Measurements from ENCODE around the gene ALKBH8.
"Not testable (repeated sequence)": the region's sequence is repeated elsewhere in the genome, so short reads cannot be mapped to it uniquely, and the experiment has no call there.

The ALKBH8 gene

GRCh38 chr11:107565219-107565937 lies at the start of gene ALKBH8:
Gene ALKBH8, minus strand, starts transcription at chr11:107565735. Its CDS starts 4,842 bp downstream, at chr11:107560893.
- no peak for DNase-seq (ENCODE audit: low read depth in 2 of 2)

- DNase-seq (ENCODE audit: low read depth in 2 of 2): no peak
These were observed 46.9 kb upstream of the ALKBH8 start for GRCh38 chr11:107612445-107612844.

GRCh38 chr11:107609400-107610218 lies 44.1 kb upstream of the ALKBH8 start:
- DNase-seq (ENCODE audit: low read depth in 2 of 2): no peak

GRCh38 chr11:107608809-107609208 lies 43.3 kb upstream of the ALKBH8 start:
- DNase-seq (ENCODE audit: low read depth in 2 of 2): no peak

GRCh38 chr11:107606141-107606540 lies 40.6 kb upstream of the ALKBH8 start:
- no peak for DNase-seq (ENCODE audit: low read depth in 2 of 2)

- no peak for DNase-seq (ENCODE audit: low read depth in 2 of 2)
These were observed 39.8 kb upstream of the ALKBH8 start for GRCh38 chr11:107605061-107606006.

- no peak for DNase-seq (ENCODE audit: low read depth in 2 of 2)
These were observed 32.9 kb upstream of the ALKBH8 start for GRCh38 chr11:107598225-107599139.

GRCh38 chr11:107594736-107595135 lies 29.2 kb upstream of the ALKBH8 start:
- DNase-seq (ENCODE audit: low read depth in 2 of 2): no peak

GRCh38 chr11:107593951-107594350 lies 28.4 kb upstream of the ALKBH8 start:
- DNase-seq (ENCODE audit: low read depth in 2 of 2): no peak

GRCh38 chr11:107592813-107593212 lies 27.3 kb upstream of the ALKBH8 start:
- DNase-seq (ENCODE audit: low read depth in 2 of 2): peak; percentile 16 to 29

- no peak for DNase-seq (ENCODE audit: low read depth in 2 of 2)
These were observed 26.7 kb upstream of the ALKBH8 start for GRCh38 chr11:107592231-107592590.

GRCh38 chr11:107591378-107592230 lies 26.1 kb upstream of the ALKBH8 start:
- DNase-seq (ENCODE audit: low read depth in 2 of 2): no peak

- no peak for DNase-seq (ENCODE audit: low read depth in 2 of 2)
These were observed 25.2 kb upstream of the ALKBH8 start, which contains the start of gene ELMOD1 for GRCh38 chr11:107590460-107591377. Gene ELMOD1, plus strand, starts transcription at chr11:107591147. Its CDS starts 27,043 bp downstream, at chr11:107618190.

GRCh38 chr11:107587306-107587979 lies 21.9 kb upstream of the ALKBH8 start:
- DNase-seq (ENCODE audit: low read depth in 2 of 2): peak; percentile 73 to 80

- no peak for DNase-seq (ENCODE audit: low read depth in 2 of 2)
These were observed 18.2 kb upstream of the ALKBH8 start for GRCh38 chr11:107583629-107584195.

GRCh38 chr11:107581147-107581546 lies 15.6 kb upstream of the ALKBH8 start:
- no peak for DNase-seq (ENCODE audit: low read depth in 2 of 2)

GRCh38 chr11:107579169-107579568 lies 13.6 kb upstream of the ALKBH8 start:
- DNase-seq (ENCODE audit: low read depth in 2 of 2): not testable (repeated sequence)

GRCh38 chr11:107577346-107577711 lies 11.8 kb upstream of the ALKBH8 start:
- no peak for DNase-seq (ENCODE audit: low read depth in 2 of 2)

Data from fibroblast of skin of left quadriceps (primary cell).